NCI-H146 (cell line): Measurements from ENCODE around the gene MPDZ.

Source experiments
- DNase-seq: peaks from one replicate; lab custom pipeline; 2025; lab: John Stamatoyannopoulos, UW

MPDZ gene

GRCh38 chr9:13082796-13083195 is 196.7 kb downstream of the MPDZ start:
- no peak for DNase-seq

GRCh38 chr9:13078164-13078563 is 201.3 kb downstream of the MPDZ start:
- DNase-seq, result no peak

DNA sequence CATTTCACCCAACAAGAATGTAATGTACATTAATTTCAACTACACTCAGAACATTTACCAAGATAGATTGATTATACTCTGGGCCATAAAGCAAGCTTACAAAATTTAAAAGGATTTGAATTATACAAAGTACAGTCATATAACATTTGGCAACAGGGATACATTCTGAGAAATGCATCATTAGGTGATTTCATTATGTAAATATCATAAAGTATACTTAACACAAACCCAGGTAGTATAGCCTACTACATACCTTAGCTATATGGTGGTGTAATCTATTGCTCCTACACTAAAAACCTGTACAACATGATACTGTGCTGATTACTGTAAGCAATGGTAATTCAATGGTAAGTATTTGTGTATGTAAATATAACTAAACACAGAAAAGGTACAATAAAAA is 202.9 kb downstream of the MPDZ start:
- no peak for DNase-seq

- DNase-seq, result no peak
These were observed 207.6 kb downstream of the MPDZ start for GRCh38 chr9:13071921-13072320.

GRCh38 chr9:13070612-13071595 is 208.6 kb downstream of the MPDZ start:
- DNase-seq, result peak; percentile 50

DNA sequence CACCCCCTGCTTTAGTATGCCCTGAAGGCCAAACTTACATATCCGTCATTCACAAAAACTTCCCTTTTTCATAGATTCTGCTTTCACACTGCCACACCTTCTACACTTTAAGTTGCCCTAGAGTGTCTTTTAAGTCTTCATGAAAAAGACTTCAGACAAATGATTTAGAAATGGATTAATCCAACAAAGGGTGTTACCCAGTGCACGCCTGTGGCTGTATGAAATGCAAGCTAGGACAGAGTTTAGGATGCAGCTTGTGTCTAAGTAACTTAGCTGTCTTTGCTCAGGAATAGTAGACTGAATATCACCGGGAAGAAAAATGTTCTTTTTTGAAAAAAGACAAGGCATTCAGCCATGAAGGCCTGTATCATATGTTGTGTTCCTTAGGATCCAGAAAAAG is 210.0 kb downstream of the MPDZ start:
- no peak for DNase-seq

DNA sequence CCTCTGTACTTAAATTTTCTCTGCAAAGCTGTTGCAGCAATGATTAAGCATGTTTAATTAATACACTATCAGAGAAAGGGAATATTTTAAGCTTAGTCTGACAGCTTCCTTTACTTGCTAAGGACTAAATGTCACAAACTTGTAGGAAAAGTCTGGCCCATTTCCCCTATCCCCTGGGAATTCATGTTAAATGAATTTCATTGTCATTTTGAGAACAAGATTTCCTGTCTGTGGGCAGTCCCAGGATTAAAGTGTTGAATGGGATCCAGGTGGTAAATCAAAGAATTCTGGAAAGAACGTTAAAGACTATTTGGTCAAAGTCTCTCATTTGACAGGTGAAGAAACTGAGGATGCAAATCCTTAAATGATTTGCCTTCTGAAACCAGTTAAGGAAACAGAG is 214.8 kb downstream of the MPDZ start:
- DNase-seq, result no peak

DNA sequence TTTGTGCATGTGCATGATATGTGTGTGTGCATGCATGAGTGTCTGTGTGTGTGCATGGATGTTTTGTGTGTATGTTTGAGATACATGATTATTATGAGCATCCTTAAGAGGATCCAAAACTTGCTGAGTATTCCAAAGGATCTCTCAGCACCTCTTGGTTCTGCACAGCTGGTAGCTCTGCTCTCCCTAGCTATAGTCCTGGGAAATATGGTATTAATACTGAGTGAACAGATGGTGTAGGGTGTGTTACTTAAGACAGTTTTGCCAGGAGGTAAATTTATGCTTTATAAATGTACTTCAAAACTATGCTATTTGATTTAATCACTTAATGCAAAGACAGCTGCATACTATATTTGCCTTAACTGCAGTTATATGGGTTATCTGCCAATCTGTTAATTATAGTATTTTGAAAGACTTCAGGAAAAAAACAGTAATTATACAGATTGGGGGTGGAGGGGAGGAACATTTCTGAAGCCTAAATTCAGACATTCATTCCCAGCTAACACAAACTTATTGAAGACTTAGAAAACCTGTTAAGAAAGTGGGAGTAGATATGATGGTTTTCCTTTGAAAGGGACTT is 215.5 kb downstream of the MPDZ start:
- DNase-seq, result peak; percentile 52

DNA sequence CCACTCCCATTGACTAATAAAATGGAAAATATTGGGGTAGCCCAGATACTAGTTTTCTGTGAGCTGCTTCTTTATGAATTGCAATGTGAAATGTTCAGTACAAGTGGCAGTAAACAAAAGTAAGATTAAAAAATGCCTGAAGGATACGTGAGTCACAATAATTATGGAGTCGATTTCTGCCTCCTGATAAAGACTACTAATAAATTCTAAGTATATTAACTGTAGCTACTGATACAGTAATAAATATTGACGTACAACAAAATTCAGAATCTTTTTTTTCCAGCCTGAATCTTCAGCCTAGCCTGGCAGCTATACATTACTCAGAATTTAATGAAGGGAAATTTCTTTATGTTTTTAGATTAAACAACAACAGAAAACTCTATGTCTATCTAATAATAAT is 218.1 kb downstream of the MPDZ start:
- no peak for DNase-seq
